Activated naive CD4-positive, alpha-beta T cell (primary cell): Measurements from ENCODE around the gene GALR2.
"Not testable (repeated sequence)": the region's sequence is repeated elsewhere in the genome, so short reads cannot be mapped to it uniquely, and the experiment has no call there.

ENCODE experiments used
- DNase-seq, 4 experiments: peaks; one replicate each; lab custom pipeline; 2025; lab: John Stamatoyannopoulos, UW

The GALR2 gene, protein sequence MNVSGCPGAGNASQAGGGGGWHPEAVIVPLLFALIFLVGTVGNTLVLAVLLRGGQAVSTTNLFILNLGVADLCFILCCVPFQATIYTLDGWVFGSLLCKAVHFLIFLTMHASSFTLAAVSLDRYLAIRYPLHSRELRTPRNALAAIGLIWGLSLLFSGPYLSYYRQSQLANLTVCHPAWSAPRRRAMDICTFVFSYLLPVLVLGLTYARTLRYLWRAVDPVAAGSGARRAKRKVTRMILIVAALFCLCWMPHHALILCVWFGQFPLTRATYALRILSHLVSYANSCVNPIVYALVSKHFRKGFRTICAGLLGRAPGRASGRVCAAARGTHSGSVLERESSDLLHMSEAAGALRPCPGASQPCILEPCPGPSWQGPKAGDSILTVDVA

GRCh38 chr17:76074390-76075363 is at the start of gene GALR2:
GALR2 (plus strand) TSS chr17:76074781; CDS start chr17:76074884, 103 bp downstream.
- DNase-seq = no peak

DNA sequence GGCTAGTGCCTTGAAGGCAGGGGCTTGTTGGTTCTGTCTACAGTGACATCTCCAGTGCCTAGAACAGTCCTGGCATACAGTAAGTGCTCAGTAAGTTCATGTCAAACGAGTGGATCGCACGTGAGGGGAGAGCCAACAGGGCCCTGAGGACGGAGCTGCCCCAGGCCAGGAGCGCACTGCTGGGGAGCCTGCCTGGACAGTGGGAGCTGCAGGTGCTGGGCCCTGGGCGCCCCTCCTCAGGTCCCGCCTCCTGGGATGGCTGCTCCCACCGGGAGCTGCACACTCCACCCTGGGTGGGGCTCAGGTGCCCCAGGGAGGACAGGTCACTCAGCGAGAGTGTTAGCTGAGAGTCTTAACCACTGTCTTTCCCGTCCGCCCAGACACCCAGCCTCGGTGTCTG is 49.3 kb upstream of the GALR2 start:
- DNase-seq = no peak

GRCh38 chr17:76026714-76027158 is 47.8 kb upstream of the GALR2 start:
- no peak for DNase-seq

DNA sequence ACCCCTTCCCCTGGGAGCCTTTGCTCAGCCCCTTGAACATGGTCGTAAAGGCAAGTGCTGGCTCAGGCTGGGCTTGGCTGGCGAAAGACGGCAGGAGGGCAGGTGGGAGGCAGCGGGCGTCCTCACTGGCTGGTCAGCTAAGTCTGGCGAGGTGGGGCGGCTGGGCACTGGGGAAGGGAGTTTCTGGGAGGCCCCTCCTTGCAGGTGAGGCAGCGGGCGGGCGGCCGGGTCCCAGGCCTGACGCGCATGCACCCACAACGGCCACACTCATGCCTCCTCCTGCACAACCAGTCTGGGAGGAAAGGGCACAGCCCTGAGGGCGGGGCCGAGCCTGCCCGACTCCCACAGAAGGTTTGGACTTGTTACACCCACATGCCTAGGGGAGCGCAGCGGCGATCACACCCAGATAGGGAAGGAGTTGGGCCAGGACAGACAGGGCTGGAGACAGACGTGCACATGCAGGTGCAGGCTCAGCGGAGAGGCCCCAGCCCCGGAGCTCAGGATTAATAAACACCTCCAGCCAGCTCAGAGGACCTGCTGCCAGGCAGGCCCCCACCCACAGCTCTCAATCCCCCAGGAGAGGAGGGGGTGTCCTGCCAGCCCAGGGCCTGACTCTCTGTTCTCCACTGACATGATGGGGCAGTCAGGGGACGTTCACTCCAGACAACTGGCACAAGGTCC is 47.3 kb upstream of the GALR2 start, which contains the start of gene EVPL:
Gene EVPL, minus strand, starts transcription at position 148 of the 681 bp plus-strand sequence. Its CDS starts 108 bp downstream, at position 40.
- no peak for DNase-seq

DNA sequence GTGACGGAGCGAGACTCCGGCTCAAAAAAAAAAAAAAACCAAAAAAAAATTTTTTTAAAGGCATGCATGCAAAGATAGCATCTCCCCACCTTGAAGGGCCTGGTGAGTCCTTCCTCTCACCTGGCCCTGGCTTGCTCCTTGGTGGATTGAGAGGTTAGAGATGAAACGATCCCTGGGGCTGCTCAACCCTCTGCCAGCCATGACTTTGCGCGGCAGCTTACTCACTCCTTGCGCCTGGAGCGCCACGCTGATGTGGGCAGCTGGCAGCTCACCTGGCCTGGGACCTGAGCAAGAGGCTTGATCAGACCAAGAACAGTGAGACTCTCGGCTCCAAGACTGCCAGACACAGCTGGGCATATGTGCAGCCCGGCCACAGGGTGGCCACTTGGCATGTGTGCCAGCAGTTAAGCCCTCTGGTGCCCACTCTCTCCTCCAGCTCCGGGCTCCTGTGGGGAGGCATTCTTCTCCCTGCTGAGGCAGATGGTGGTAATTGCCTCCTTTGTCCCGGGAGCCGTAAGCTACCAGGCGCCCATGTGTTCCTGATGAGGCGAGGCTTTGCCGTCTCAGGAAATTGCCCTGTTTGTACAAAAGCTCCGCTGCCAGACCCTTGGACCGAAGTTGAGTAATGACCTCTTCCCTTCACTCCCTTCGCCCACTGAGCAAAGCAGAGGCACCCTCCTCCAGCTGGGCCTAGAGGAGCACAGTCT is 42.4 kb upstream of the GALR2 start:
- no peak for DNase-seq

DNA sequence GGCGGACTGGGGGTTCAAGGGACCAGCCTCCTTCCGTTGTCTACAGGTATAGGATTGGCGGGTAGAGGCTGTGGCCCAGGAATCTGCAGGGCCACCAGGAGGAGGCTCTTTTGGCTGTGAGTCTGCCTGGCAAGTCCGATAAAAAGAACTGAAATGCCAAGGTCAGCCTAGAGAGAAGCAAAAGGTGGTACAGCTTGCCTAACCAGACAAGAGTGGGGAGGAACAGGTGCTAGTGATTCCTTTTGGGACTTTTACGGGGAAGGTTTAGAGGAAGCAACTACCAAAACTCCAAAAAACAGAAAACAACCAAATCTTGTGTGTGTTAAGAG is 41.8 kb upstream of the GALR2 start:
- no peak for DNase-seq

DNA sequence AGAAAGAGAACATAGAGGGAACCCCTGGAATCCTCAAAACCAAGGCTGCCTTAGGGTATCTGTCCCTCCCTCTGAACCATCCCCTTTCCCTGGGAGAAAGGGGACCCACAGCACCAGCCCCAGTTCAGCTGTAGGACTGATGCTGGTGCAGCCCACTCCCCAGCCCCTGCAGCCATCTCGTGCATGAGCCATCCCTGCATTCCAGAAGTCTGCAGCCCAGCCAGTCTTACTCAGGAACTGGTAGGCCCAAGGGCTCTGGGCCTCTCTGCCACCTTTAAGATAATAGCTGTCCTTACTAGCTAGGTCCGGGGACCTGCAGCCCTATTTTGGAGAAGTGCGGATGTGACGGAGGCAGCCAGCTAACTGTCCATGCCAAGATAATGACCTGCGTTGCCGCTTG is 41.4 kb upstream of the GALR2 start:
- DNase-seq = no peak

GRCh38 chr17:76034428-76035350 is 39.9 kb upstream of the GALR2 start:
- DNase-seq = no peak

GRCh38 chr17:76036497-76037261 is 37.9 kb upstream of the GALR2 start:
- DNase-seq = no peak

DNA sequence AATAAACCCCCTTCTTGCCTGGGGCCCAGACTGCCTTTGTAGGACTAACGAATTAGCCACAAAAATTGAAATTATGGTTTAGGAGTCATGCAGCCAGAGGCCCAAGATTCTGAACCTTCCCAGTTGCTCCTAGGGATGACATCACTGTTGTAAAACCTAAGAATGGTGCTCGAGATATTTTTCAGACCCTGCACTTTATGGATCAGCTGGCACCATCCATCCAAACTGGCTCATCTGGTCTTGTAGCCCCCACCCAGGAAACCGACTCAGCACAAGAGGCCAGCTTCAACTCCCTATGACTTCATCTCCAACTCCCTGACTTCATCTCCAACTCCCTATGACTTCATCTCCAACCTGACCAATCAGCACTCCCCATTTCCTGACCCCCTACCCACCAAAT is 36.5 kb upstream of the GALR2 start:
- DNase-seq = no peak

GRCh38 chr17:76039121-76039520 is 35.5 kb upstream of the GALR2 start:
- DNase-seq = no peak

GRCh38 chr17:76040376-76040775 is 34.2 kb upstream of the GALR2 start:
- DNase-seq = no peak

DNA sequence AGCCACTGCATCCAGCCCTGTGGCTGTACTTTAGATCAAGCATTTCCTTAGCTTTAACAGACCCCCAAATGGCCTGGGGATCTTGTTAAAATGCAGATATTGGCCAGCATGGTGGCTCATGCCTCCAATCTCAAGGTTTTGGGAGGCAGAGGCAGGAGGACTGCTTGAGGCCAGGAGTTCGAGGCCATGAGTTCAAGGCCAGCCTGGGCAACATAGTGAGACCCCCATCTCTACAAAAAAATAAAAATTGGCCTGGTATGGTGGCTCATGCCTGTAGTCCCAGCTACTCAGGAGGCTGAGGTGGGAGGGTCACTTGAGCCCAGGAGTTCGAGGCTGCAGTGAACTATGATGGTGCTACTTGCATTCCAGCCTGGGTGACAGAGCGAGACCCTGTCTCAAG is 31.7 kb upstream of the GALR2 start:
- DNase-seq = not testable (repeated sequence)

DNA sequence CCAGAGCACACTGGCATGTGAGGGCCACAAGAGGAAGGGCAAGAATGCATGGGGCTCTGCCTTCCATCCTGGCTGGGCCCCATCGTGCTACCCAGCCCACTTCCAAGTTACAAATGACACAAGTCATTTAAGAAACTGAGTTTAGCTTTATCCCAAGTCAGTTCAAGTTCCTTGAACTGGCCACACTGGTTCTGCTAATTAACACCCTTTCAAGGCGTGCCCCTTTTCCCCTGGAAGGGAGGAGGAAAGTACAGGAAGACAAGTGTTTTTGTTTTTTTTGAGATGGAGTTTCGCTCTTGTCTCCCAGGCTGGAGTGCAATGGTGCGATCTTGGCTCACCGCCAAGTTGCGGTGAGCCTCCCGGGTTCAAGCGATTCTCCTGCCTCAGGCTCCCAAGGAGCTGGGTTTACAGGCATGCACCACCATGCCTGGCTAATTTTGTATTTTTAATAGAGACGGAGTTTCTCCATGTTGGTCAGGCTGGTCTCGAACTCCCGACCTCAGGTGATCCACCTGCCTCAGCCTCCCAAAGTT is 30.0 kb upstream of the GALR2 start:
- DNase-seq = not testable (repeated sequence)

DNA sequence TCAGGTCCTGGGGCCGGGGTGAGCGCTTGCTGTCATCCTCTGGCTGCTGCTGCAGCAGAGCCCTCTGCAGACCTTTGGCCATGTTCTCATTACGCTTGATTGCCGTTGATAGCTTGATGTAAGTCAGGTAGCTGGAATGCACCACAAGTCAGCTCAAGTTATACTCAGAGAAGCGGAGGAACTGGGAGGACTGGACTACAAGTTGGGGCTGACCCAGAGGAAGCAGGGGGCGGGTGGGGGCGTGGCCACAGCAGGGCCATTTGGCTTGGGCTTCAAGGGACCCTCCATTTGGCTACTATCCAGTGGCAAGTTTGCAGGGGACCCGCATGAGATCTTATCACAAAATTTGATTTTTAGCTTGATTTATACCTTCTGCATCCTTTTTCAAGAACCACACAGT is 28.5 kb upstream of the GALR2 start:
- no peak for DNase-seq

DNA sequence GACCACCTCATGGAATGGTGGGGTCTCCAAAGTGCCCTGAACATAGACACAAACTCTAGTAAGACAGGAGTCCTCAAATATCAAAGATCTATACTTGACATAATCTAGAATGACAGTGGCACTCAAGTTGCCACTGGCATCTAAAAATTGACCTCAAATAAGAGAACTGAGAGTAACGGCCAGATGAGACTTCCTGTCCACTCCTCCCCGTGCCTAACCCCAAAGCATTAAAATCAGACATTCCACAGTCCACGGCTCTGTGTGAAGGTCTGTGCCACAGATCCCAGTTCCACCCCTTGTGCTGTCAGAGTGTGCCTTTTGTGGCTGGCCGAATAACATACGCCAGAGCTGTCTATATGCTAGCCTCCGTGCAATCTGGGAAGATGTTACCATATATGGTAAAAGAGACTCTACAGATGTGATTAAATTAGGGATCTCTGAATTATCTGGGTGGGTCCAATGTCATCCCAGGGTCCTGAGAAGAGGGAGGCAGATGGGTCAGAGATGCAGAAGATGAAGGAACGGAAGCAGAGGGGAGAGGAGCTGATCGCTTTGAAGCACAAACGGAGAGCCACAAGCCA is 26.5 kb upstream of the GALR2 start:
- DNase-seq = no peak

- DNase-seq = no peak
Measured at GRCh38 chr17:76048711-76049110, 25.9 kb upstream of the GALR2 start.

- no peak for DNase-seq
Measured at GRCh38 chr17:76049239-76049638, 25.3 kb upstream of the GALR2 start.
